Breast epithelium (tissue), 4 donors: ENCODE results near the gene IDH1. TPM values are rescaled to one million over a fixed set of nuclear protein-coding genes. Genes with fewer than 3 reads are reported as not detected.
A peak's percentile ranks its signal among the peaks of the same experiment; 100 is the strongest.

Experiments used
- DNase-seq, 2 donors: peaks; one replicate each; pipeline ENCODE4 v3.0.0-alpha.2; 2019; ENCODE audit warnings: low spot score in 2 of 2
- H3K27ac ChIP-seq, 2 donors: fragments of 200-600 bp; sonication (generic) in 1 of 2; one replicate each; pipeline ENCODE4 v1.5.1; 2016 to 2019; ENCODE audit warnings: mild to moderate bottlenecking in 1 of 2
- H3K27me3 ChIP-seq, 2 donors: fragments of 200-600 bp; sonication (generic) in 1 of 2; one replicate each; pipeline versions ENCODE4 v1.5.1 to v1.6.0; 2017 to 2019; ENCODE audit warnings: control low read depth in 1 of 2, mild to moderate bottlenecking in 1 of 2
- H3K36me3 ChIP-seq: fragments of 200-600 bp; one replicate; pipeline ENCODE4 v1.5.1; 2019
- H3K4me1 ChIP-seq, 2 donors: fragments of 200-600 bp; sonication (generic); one replicate each; pipeline ENCODE4 v1.5.1; 2016 to 2019; ENCODE audit warnings: control low read depth in 1 of 2
- H3K4me3 ChIP-seq, 3 donors: fragments of 200-600 bp; sonication (generic); 1 replicate in 2 of 3; 2 replicates in 1 of 3; pipeline ENCODE4 v1.5.1; 2016 to 2019; ENCODE audit warnings: mild to moderate bottlenecking in 3 of 3, moderate library complexity in 2 of 3
- H3K9me3 ChIP-seq, 2 donors: fragments of 200-600 bp; sonication (generic) in 1 of 2; one replicate each; pipeline ENCODE4 v1.5.1; 2016 to 2019; ENCODE audit warnings: control low read depth in 1 of 2
- CTCF ChIP-seq, 3 donors: fragments of 450-650 bp; IDR thresholded peaks; one replicate each; pipeline ENCODE4 v1.5.1; 2016 to 2017; ENCODE audit warnings: antibody characterized with exemption in 3 of 3, mild to moderate bottlenecking in 3 of 3, moderate library complexity in 3 of 3
- POLR2A ChIP-seq: fragments of 450-650 bp; IDR thresholded peaks from one replicate; pipeline ENCODE4 v1.6.1; 2016; ENCODE audit warnings: antibody characterized with exemption, mild to moderate bottlenecking, moderate library complexity
- POLR2AphosphoS5 ChIP-seq, 3 donors: sonication (generic); formaldehyde crosslinking; IDR thresholded peaks; one replicate each; pipeline ENCODE4 v1.6.1; 2017; ENCODE audit warnings: antibody characterized with exemption in 3 of 3
- intact Hi-C: fragments of 100-400 bp; cut with DNase I; formaldehyde crosslinking; loops from one replicate; pipeline ENCODE4 v1.15.1; 2023; ENCODE audit warnings: low total_unique reads
- total RNA-seq, 3 donors: library from RNA; depleted of rRNA; stranded (reverse); fragments of >200 nt; gene quantifications; one replicate each; pipeline ENCODE4 v1.1.0, GENCODE V29; 2016

The IDH1 gene
- total RNA-seq, 3 donors from 2014 or later = 80.3 to 333 (median 94.5) TPM

GRCh38 chr2:208256192-208256782, 1.4 kb upstream of the IDH1 start:
- no peak overlapping the region for H3K4me3 ChIP-seq
- intact Hi-C loops = no loop called here
- H3K4me1 ChIP-seq = peaks cover 0 to 9% of the 10 kb centered on the region in 2 donors
- TF ChIP-seq CTCF (IDR thresholded peaks at IDR 0.05) (no peak), POLR2A (no peak), POLR2AphosphoS5 (IDR thresholded peaks at IDR 0.05) (no peak)
- no peak overlapping the region for H3K27ac ChIP-seq
- no peak for DNase-seq
- H3K9me3 ChIP-seq = no peaks in the 10 kb centered on the region
- no peaks in the 10 kb centered on the region for H3K36me3 ChIP-seq
- H3K27me3 ChIP-seq = no peaks in the 10 kb centered on the region

GRCh38 chr2:208255557-208256106, 761 bp upstream of the IDH1 start:
- TF ChIP-seq CTCF (IDR thresholded peaks at IDR 0.05) (no peak), POLR2AphosphoS5 (IDR thresholded peaks at IDR 0.05) (no peak), POLR2A (no peak)
- Histone ChIP-seq H3K36me3 (no peaks in the 10 kb centered on the region), H3K4me1 (peaks cover 0 to 9% of the 10 kb centered on the region in 2 donors), H3K4me3 (peak overlapping the region; percentile 83 to 87 (median 85)), H3K27ac (peak overlapping the region; percentile 77 to 88), H3K9me3 (no peaks in the 10 kb centered on the region), H3K27me3 (no peaks in the 10 kb centered on the region)
- intact Hi-C loops = no loop called here
- DNase-seq = no peak

GRCh38 chr2:208254118-208254870, 577 bp downstream of the IDH1 start:
- H3K36me3 ChIP-seq = no peaks in the 10 kb centered on the region
- TF ChIP-seq POLR2A (no peak), POLR2AphosphoS5 (IDR thresholded peaks at IDR 0.05) (peak in 1 of 3 donors; percentile 59), CTCF (IDR thresholded peaks at IDR 0.05) (peak; percentile 55 to 71 (median 60))
- H3K27ac ChIP-seq = peak overlapping the region; percentile 74 to 88
- H3K4me1 ChIP-seq = peaks cover 0 to 9% of the 10 kb centered on the region in 2 donors
- H3K27me3 ChIP-seq = no peaks in the 10 kb centered on the region
- intact Hi-C loops = no loop called here
- peak; percentile 37 to 75 for DNase-seq
- no peaks in the 10 kb centered on the region for H3K9me3 ChIP-seq
- peak overlapping the region; percentile 83 to 87 (median 85) for H3K4me3 ChIP-seq

- no peak for DNase-seq
- Histone ChIP-seq H3K36me3 (no peaks in the 10 kb centered on the region), H3K4me3 (peak overlapping the region; percentile 83 to 87 (median 85)), H3K9me3 (no peaks in the 10 kb centered on the region), H3K27ac (peak overlapping the region; percentile 74 to 88), H3K4me1 (peaks cover 0 to 9% of the 10 kb centered on the region in 2 donors), H3K27me3 (no peaks in the 10 kb centered on the region)
- TF ChIP-seq POLR2A (no peak), POLR2AphosphoS5 (IDR thresholded peaks at IDR 0.05) (no peak), CTCF (IDR thresholded peaks at IDR 0.05) (no peak)
- intact Hi-C loops = no loop called here
Observed at GRCh38 chr2:208253600-208254117, 1.2 kb downstream of the IDH1 start.
